ENCODE measurements around the gene CDCA5.

Gene CDCA5

DNA sequence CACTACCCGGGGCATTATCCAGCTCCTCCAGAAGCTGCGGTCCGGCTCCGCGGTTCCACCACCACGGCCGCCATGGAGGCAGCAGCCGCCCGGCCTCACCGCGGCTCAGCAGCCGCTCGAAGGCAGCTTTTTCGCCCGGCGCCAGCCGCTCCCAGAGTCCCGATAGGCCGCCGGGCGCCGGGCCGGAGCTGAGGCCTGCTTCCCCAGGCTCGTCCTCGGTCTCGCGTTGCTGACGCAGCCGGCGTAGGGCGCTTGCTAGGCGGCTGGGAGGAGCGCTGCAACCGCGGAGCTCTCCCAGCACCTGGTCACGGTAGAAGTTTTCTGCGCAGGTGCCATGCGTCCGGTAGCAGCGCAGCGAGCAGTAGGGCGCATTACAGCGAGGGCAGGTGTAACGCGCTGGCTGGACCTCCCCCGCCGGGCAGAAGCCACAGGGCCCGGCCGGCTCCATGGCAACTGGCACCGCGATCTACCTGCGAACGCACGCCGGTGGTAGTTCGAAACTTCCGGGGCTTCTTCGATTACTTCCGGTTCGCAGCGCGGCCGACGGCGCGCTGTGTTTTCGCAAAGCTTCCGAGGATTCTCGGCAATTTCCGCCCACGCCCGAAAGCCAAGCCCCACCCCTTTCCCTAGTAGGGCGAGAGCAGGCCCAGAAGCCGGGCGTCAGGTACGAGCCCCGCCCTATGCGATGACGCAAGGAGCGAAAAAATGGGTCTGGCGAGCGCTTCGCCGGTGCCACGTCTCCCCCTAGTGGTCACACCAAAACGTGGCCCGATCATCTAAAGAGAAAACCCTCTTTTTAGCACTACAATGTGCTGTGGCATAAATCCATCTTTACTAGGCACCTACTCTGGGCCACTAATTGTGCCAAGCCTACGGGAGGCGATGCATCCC lies 33.6 kb upstream of the CDCA5 start, which contains the start of gene ZNHIT2:
TSS of gene ZNHIT2 (minus strand) at position 496 of the 891 bp plus-strand sequence. CDS start at position 448, 48 bp downstream.
- Histone ChIP-seq H3K9me3 (ENCODE audit: insufficient read depth, low read length) (no peaks in the 10 kb centered on the region), H3K9ac (ENCODE audit: low read length) (peak within 1 kb of the TSS; percentile 68), H3K27ac (ENCODE audit: low read length) (peak within 1 kb of the TSS; percentile 59), H3K79me2 (ENCODE audit: low read length) (peaks cover 60% of the 10 kb centered on the region), H3K4me1 (ENCODE audit: low read length) (peaks cover 37% of the 10 kb centered on the region), H3K27me3 (ENCODE audit: low read depth, low read length) (no peaks in the 10 kb centered on the region), H4K20me1 (ENCODE audit: insufficient read depth, low read length) (no peaks in the 10 kb centered on the region), H2AFZ (ENCODE audit: low read depth, low read length) (no peak within 1 kb of the TSS), H3K36me3 (replicated peaks; ENCODE audit: low read depth, low read length) (peaks cover 43% of the 10 kb centered on the region), H3K4me2 (ENCODE audit: low read length) (peak within 1 kb of the TSS; percentile 62), H3K4me3 (ENCODE audit: low read length) (peak within 1 kb of the TSS; percentile 79)
- TF ChIP-seq EZH2phosphoT487 (IDR thresholded peaks at IDR 0.05; ENCODE audit: low read depth) (no peak), CTCF (IDR thresholded peaks at IDR 0.05; ENCODE audit: low read depth, low read length) (peak; percentile 94)

- Histone ChIP-seq H3K4me2 (ENCODE audit: low read length) (peak overlapping the region; percentile 62), H3K9ac (ENCODE audit: low read length) (peak overlapping the region; percentile 68), H3K4me3 (ENCODE audit: low read length) (peak overlapping the region; percentile 79), H3K79me2 (ENCODE audit: low read length) (peaks cover 53% of the 10 kb centered on the region), H2AFZ (ENCODE audit: low read depth, low read length) (no peak overlapping the region), H3K27me3 (ENCODE audit: low read depth, low read length) (no peaks in the 10 kb centered on the region), H3K9me3 (ENCODE audit: insufficient read depth, low read length) (no peaks in the 10 kb centered on the region), H3K4me1 (ENCODE audit: low read length) (peaks cover 37% of the 10 kb centered on the region), H4K20me1 (ENCODE audit: insufficient read depth, low read length) (no peaks in the 10 kb centered on the region), H3K27ac (ENCODE audit: low read length) (peak overlapping the region; percentile 59), H3K36me3 (replicated peaks; ENCODE audit: low read depth, low read length) (peaks cover 42% of the 10 kb centered on the region)
- TF ChIP-seq CTCF (IDR thresholded peaks at IDR 0.05; ENCODE audit: low read depth, low read length) (no peak), EZH2phosphoT487 (IDR thresholded peaks at IDR 0.05; ENCODE audit: low read depth) (no peak)
Measured at GRCh38 chr11:65116370-65117205, 32.7 kb upstream of the CDCA5 start.

DNA sequence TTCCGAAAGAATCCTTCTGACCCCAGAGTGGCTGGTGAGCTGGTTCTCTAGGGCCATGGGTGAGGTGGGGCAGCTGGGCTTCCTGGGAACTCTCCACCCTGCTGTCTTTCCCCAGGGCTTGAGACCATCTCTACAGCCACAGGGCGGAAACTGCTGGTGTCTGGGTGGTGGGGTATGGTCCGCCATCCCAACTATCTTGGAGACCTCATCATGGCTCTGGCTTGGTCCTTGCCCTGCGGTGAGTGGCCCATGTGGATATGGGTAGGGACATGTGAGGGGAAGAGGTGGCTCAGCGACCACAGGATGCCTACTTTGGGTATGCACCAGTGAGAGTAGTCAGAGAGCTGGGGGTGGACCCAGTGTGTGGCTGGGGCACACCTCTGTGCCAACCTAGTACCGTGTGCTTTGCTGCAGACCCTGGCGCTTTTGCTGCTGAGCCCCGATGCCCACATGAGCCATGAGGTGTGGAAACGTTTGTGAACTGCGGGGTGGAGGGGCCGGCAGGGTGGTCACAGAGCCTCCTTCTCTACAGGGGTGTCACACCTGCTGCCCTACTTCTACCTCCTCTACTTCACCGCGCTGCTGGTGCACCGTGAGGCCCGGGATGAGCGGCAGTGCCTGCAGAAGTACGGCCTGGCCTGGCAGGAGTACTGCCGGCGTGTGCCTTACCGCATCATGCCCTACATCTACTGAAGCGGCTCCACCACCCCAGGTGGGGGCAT lies 31.7 kb upstream of the CDCA5 start:
- Histone ChIP-seq H3K36me3 (replicated peaks; ENCODE audit: low read depth, low read length) (peaks cover 32% of the 10 kb centered on the region), H3K27me3 (ENCODE audit: low read depth, low read length) (no peaks in the 10 kb centered on the region), H2AFZ (ENCODE audit: low read depth, low read length) (no peak overlapping the region), H3K9ac (ENCODE audit: low read length) (no peak overlapping the region), H3K79me2 (ENCODE audit: low read length) (peaks cover 42% of the 10 kb centered on the region), H3K4me2 (ENCODE audit: low read length) (no peak overlapping the region), H3K27ac (ENCODE audit: low read length) (no peak overlapping the region), H3K9me3 (ENCODE audit: insufficient read depth, low read length) (no peaks in the 10 kb centered on the region), H3K4me1 (ENCODE audit: low read length) (peaks cover 37% of the 10 kb centered on the region), H3K4me3 (ENCODE audit: low read length) (no peak overlapping the region), H4K20me1 (ENCODE audit: insufficient read depth, low read length) (peaks cover 5% of the 10 kb centered on the region)
- TF ChIP-seq EZH2phosphoT487 (IDR thresholded peaks at IDR 0.05; ENCODE audit: low read depth) = no peak
- TF ChIP-seq CTCF (IDR thresholded peaks at IDR 0.05; ENCODE audit: low read depth, low read length) = no peak

Data from OCI-LY3 (cell line).